Suprapubic skin (tissue), 4 donors: ENCODE data around the gene MMP28. TPM values are rescaled to one million over a fixed set of nuclear protein-coding genes. Genes with fewer than 3 reads are reported as not detected.

ENCODE experiments used
- DNase-seq, 2 donors: peaks; one replicate each; pipeline ENCODE4 v3.0.0-alpha.2; 2019; ENCODE audit warnings: low spot score in 2 of 2
- H3K27ac ChIP-seq: fragments of 200-600 bp; sonication (generic); one replicate; pipeline ENCODE4 v1.5.1; 2019
- H3K27me3 ChIP-seq: fragments of 200-600 bp; sonication (generic); one replicate; pipeline ENCODE4 v1.5.1; 2019
- H3K36me3 ChIP-seq: fragments of 200-600 bp; sonication (generic); one replicate; pipeline ENCODE4 v1.5.1; 2019
- H3K4me1 ChIP-seq: fragments of 200-600 bp; sonication (generic); one replicate; pipeline ENCODE4 v1.5.1; 2019
- H3K4me3 ChIP-seq: fragments of 200-600 bp; sonication (generic); one replicate; pipeline ENCODE4 v1.5.1; 2019; ENCODE audit warnings: mild to moderate bottlenecking
- H3K9me3 ChIP-seq: fragments of 200-600 bp; sonication (generic); one replicate; pipeline ENCODE4 v1.5.1; 2019
- CTCF ChIP-seq, 2 donors: fragments of 200-600 bp in 1 of 2; fragments of 450-650 bp in 1 of 2; sonication (generic) in 1 of 2; IDR thresholded peaks; one replicate each; pipeline ENCODE4 v1.5.1; 2016 to 2019; ENCODE audit warnings: antibody characterized with exemption in 2 of 2, mild to moderate bottlenecking in 1 of 2, moderate library complexity in 1 of 2
- EP300 ChIP-seq: sonication (generic); formaldehyde crosslinking; IDR thresholded peaks from one replicate; pipeline ENCODE4 v1.6.1; 2017; ENCODE audit warnings: antibody characterized with exemption
- POLR2A ChIP-seq, 2 donors: fragments of 450-650 bp; IDR thresholded peaks; one replicate each; pipeline ENCODE4 v1.6.1; 2017; ENCODE audit warnings: antibody characterized with exemption in 2 of 2, mild to moderate bottlenecking in 2 of 2, moderate library complexity in 2 of 2
- POLR2AphosphoS5 ChIP-seq, 3 donors: sonication (generic); formaldehyde crosslinking; IDR thresholded peaks; one replicate each; pipeline ENCODE4 v1.6.1; 2017; ENCODE audit warnings: antibody characterized with exemption in 3 of 3
- WGBS: methylation state at CpG from one replicate; pipeline ENCODE4 v1.1.5; 2018; 5-methylcytosine and 5-hydroxymethylcytosine counted together
- total RNA-seq, 4 donors: library from RNA; depleted of rRNA; stranded (reverse); fragments of >200 nt; gene quantifications; one replicate each; pipeline ENCODE4 v1.1.0, GENCODE V29; 2016

The MMP28 gene
- total RNA-seq, 4 donors from 2014 or later = 76.4 to 109 (median 91.0) TPM

DNA sequence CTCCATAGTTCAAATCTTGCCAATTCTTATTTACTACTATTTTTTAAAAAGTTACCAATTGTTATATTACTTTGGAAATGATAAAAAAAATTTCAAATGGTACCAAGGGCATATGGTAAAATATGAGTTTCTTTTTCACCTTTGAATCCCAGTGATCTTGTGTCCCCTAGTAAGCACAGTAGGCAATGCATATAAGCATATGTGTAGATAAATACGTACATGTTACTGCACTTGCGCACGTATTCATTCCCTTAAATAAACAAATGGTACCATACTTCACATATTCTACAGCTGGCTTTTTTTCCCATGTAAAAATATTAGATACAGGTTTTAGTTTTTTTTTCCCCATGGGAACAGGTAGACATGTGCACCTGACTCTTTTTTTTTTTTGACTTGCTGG is 45.7 kb upstream of the MMP28 start:
- WGBS = 98% methylated on average over 3 of the region's 3 CpGs
- no peaks in the 10 kb centered on the region for H3K27me3 ChIP-seq
- no peak for DNase-seq
- TF ChIP-seq EP300 = no peak
- no peak for TF ChIP-seq POLR2A (IDR thresholded peaks at IDR 0.05)
- TF ChIP-seq CTCF (IDR thresholded peaks at IDR 0.05) = no peak
- TF ChIP-seq POLR2AphosphoS5 (IDR thresholded peaks at IDR 0.05) = no peak
- H3K4me1 ChIP-seq = no peaks in the 10 kb centered on the region
- no peak overlapping the region for H3K4me3 ChIP-seq
- no peaks in the 10 kb centered on the region for H3K9me3 ChIP-seq
- peaks cover 99% of the 10 kb centered on the region for H3K36me3 ChIP-seq
- no peak overlapping the region for H3K27ac ChIP-seq

DNA sequence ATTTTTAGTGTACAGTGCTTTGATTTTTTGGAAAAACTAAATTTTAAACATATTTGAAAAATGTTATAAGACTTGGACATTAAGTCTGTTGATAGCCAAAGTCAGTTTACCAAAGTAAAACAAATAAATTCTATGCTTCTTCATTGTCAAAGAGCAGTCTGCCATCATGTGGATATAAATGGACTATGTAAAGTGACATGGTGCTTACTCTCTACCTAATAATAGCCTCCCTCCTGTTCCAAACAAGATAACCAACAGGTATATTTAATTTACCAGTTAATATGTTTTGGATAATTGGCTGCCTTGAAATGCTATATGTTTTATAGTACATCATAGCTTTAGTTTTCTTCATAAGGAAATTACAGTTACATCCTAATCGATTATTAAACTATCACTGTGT is 29.8 kb upstream of the MMP28 start:
- Histone ChIP-seq H3K27ac (no peak overlapping the region), H3K4me1 (no peaks in the 10 kb centered on the region), H3K4me3 (no peak overlapping the region), H3K27me3 (no peaks in the 10 kb centered on the region), H3K36me3 (peaks cover 73% of the 10 kb centered on the region), H3K9me3 (no peaks in the 10 kb centered on the region)
- no peak for DNase-seq
- TF ChIP-seq CTCF (IDR thresholded peaks at IDR 0.05) (no peak), EP300 (no peak)
- WGBS = 89% methylated on average over 1 of the region's 1 CpG

DNA sequence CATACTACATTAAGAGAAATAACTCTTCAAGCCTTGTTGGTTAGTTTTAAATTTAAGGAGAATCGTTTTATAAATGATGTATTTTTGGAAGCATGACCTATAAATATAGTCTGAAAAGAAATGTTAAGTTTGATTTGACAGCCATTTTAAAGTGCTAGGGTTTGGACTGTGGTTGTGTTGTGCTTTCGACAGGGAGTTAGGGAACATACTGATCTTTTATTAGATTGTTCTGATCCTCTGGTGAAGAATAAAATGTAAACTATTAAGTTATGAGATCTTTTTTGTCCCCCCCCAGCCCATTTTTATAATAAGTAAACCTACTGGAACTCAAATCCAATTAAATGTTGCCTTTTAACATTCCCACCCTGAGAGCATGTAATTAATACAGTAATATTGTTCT is 25.9 kb upstream of the MMP28 start:
- H3K4me1 ChIP-seq = no peaks in the 10 kb centered on the region
- H3K36me3 ChIP-seq = peaks cover 68% of the 10 kb centered on the region
- 93% methylated on average over 2 of the region's 2 CpGs for WGBS
- H3K9me3 ChIP-seq = no peaks in the 10 kb centered on the region
- TF ChIP-seq POLR2A (IDR thresholded peaks at IDR 0.05) = no peak
- no peak for TF ChIP-seq EP300
- TF ChIP-seq POLR2AphosphoS5 (IDR thresholded peaks at IDR 0.05) = no peak
- TF ChIP-seq CTCF (IDR thresholded peaks at IDR 0.05) = no peak
- H3K27ac ChIP-seq = no peak overlapping the region
- H3K27me3 ChIP-seq = no peaks in the 10 kb centered on the region
- DNase-seq = no peak
- H3K4me3 ChIP-seq = no peak overlapping the region

DNA sequence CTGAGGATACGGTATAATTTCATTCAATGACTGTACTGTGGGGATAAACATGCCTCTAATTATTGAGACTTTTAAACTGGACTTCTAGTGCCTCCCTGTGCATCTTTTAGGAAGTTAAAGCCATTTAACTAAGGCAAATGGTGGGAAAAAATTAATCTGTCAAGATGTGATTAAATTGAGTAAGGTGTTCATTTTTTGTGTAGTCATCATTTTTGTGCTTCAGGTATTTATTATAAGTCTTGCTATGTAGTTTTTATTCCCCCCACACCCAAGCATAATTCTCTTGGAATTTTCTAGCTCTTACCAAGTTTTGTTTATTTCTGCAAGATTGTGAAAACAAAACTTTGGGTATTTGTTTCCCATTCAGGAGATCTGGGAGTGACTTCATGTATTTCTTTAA is 24.0 kb upstream of the MMP28 start:
- H3K4me3 ChIP-seq = no peak overlapping the region
- peaks cover 55% of the 10 kb centered on the region for H3K36me3 ChIP-seq
- DNase-seq = no peak
- H3K27me3 ChIP-seq = no peaks in the 10 kb centered on the region
- TF ChIP-seq CTCF (IDR thresholded peaks at IDR 0.05) (no peak), POLR2A (IDR thresholded peaks at IDR 0.05) (no peak), POLR2AphosphoS5 (IDR thresholded peaks at IDR 0.05) (no peak), EP300 (no peak)
- H3K4me1 ChIP-seq = peaks cover 8% of the 10 kb centered on the region
- no peaks in the 10 kb centered on the region for H3K9me3 ChIP-seq
- no peak overlapping the region for H3K27ac ChIP-seq
- WGBS = 47% methylated on average over 1 of the region's 1 CpG

DNA sequence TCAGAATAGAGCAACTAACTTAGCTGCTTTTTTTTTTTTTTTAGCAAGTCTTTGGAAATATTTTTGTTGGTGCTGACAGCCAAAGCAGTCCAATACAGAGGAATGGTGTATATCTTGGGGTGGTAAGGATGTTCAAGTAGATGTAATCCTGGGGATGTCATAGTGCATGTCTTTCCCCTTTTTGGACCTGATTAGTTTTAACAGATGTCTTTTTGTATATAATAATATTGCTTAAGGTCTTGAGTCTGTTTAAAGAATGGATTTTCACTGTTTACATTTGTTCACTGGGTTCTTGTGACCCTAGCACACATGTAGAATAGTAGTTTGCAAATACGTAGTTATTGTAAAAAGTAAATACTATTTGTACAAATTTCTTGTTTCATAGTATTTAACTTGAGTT is 21.8 kb upstream of the MMP28 start:
- Histone ChIP-seq H3K27me3 (no peaks in the 10 kb centered on the region), H3K4me1 (peaks cover 14% of the 10 kb centered on the region), H3K9me3 (no peaks in the 10 kb centered on the region), H3K4me3 (no peak overlapping the region), H3K27ac (no peak overlapping the region), H3K36me3 (peaks cover 35% of the 10 kb centered on the region)
- WGBS = 94% methylated on average over 1 of the region's 1 CpG
- DNase-seq = no peak
- TF ChIP-seq POLR2A (IDR thresholded peaks at IDR 0.05) (no peak), CTCF (IDR thresholded peaks at IDR 0.05) (no peak), EP300 (no peak), POLR2AphosphoS5 (IDR thresholded peaks at IDR 0.05) (no peak)
